Fibroblast of villous mesenchyme (primary cell): Measurements from ENCODE around the gene STMN3. TPM values are rescaled to one million over a fixed set of nuclear protein-coding genes. Genes with fewer than 3 reads are reported as not detected.
A peak's percentile ranks its signal among the peaks of the same experiment; 100 is the strongest.
"Not testable (repeated sequence)": the region's sequence is repeated elsewhere in the genome, so short reads cannot be mapped to it uniquely, and the experiment has no call there.

Experiments used
- DNase-seq: peaks from one replicate; pipeline ENCODE4 v3.0.0-alpha.2; 2010; ENCODE audit warnings: low read depth
- H3K4me3 ChIP-seq: 2 replicates; pipeline ENCODE4 v1.5.1; 2011; ENCODE audit warnings: low read depth, mild to moderate bottlenecking, low read length
- CTCF ChIP-seq: IDR thresholded peaks from 2 replicates; pipeline ENCODE4 v1.5.1; 2012; ENCODE audit warnings: low read depth, mild to moderate bottlenecking, low read length; ENCODE audit not compliant: insufficient read depth
- total RNA-seq: library from RNA; depleted of rRNA; stranded (reverse); fragments of >200 nt; gene quantifications from 2 replicates; pipeline ENCODE4 v1.2.3, GENCODE V29; 2012

The STMN3 gene
- total RNA-seq, 1 donor, result 5.6 TPM

- TF ChIP-seq CTCF, result no peak
- DNase-seq, result no peak
- no peak overlapping the region for H3K4me3 ChIP-seq
Measured at GRCh38 chr20:63639093-63639975, 13.9 kb downstream of the STMN3 start.

- DNase-seq, result no peak
- TF ChIP-seq CTCF, result no peak
- H3K4me3 ChIP-seq, result no peak overlapping the region
Measured at GRCh38 chr20:63636752-63637628, 16.2 kb downstream of the STMN3 start.

- TF ChIP-seq CTCF, result no peak
- no peak overlapping the region for H3K4me3 ChIP-seq
- DNase-seq, result no peak
Measured at GRCh38 chr20:63635431-63636141, 17.6 kb downstream of the STMN3 start.

GRCh38 chr20:63633732-63634131 is 19.5 kb downstream of the STMN3 start:
- DNase-seq, result no peak
- H3K4me3 ChIP-seq, result no peak overlapping the region
- TF ChIP-seq CTCF, result no peak

GRCh38 chr20:63631426-63631825 is 21.8 kb downstream of the STMN3 start:
- not testable (repeated sequence) for H3K4me3 ChIP-seq

GRCh38 chr20:63630956-63631355 is 22.3 kb downstream of the STMN3 start:
- not testable (repeated sequence) for H3K4me3 ChIP-seq, DNase-seq

More at GRCh38 chr20:63631426-63631825, 21.8 kb downstream of the STMN3 start:
- not testable (repeated sequence) for DNase-seq

GRCh38 chr20:63628246-63628975 is 24.8 kb downstream of the STMN3 start:
- TF ChIP-seq CTCF, result no peak
- H3K4me3 ChIP-seq, result peak overlapping the region; percentile 85
- peak; percentile 80 for DNase-seq
